ENCODE results near the gene SORCS1. TPM values are rescaled to one million over a fixed set of nuclear protein-coding genes. Genes with fewer than 3 reads are reported as not detected.

SORCS1 gene
- total RNA-seq, 2 experiments from 2014 or later, result not detected

- DNase-seq, result no peak
- no peak for ATAC-seq (ENCODE audit: poor library complexity)
- intact Hi-C loops (cut with DNase I, micrococcal nuclease), result no loop called here
- ChIA-PET CTCF (no interaction called here), POLR2A (no interaction called here)
- no peak overlapping the region for H3K27ac Mint-ChIP-seq
- H3K4me1 ChIP-seq (ENCODE audit: insufficient read depth, low read length), result no peaks in the 10 kb centered on the region
- H3K4me3 ChIP-seq (ENCODE audit: low read length), result no peak overlapping the region
- no peaks in the 10 kb centered on the region for H3K36me3 Mint-ChIP-seq (ENCODE audit: low read depth)
- H3K9me3 Mint-ChIP-seq, result no peaks in the 10 kb centered on the region
- no peak overlapping the region for H3K27ac ChIP-seq (ENCODE audit: low read depth in 1 of 2, low read length in 2 of 2)
- H3K27me3 ChIP-seq (ENCODE audit: control insufficient read depth in 1 of 2, insufficient read depth in 2 of 2, low read length in 2 of 2), result no peaks in the 10 kb centered on the region
- H3K27me3 Mint-ChIP-seq, result no peaks in the 10 kb centered on the region
- TF ChIP-seq, protein P1, sequence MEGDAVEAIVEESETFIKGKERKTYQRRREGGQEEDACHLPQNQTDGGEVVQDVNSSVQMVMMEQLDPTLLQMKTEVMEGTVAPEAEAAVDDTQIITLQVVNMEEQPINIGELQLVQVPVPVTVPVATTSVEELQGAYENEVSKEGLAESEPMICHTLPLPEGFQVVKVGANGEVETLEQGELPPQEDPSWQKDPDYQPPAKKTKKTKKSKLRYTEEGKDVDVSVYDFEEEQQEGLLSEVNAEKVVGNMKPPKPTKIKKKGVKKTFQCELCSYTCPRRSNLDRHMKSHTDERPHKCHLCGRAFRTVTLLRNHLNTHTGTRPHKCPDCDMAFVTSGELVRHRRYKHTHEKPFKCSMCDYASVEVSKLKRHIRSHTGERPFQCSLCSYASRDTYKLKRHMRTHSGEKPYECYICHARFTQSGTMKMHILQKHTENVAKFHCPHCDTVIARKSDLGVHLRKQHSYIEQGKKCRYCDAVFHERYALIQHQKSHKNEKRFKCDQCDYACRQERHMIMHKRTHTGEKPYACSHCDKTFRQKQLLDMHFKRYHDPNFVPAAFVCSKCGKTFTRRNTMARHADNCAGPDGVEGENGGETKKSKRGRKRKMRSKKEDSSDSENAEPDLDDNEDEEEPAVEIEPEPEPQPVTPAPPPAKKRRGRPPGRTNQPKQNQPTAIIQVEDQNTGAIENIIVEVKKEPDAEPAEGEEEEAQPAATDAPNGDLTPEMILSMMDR (IDR thresholded peaks at IDR 0.05), result no peak
- H3K9me3 ChIP-seq (ENCODE audit: control insufficient read depth in 1 of 2, insufficient read depth in 1 of 2, low read length in 2 of 2), result no peaks in the 10 kb centered on the region
- no peaks in the 10 kb centered on the region for H3K36me3 ChIP-seq (ENCODE audit: insufficient read depth, low read length)
- no peak overlapping the region for H3K4me3 Mint-ChIP-seq
- no peaks in the 10 kb centered on the region for H3K4me1 Mint-ChIP-seq (ENCODE audit: low read depth)
These were observed 594.2 kb downstream of the SORCS1 start for GRCh38 chr10:106570268-106570667.

DNA sequence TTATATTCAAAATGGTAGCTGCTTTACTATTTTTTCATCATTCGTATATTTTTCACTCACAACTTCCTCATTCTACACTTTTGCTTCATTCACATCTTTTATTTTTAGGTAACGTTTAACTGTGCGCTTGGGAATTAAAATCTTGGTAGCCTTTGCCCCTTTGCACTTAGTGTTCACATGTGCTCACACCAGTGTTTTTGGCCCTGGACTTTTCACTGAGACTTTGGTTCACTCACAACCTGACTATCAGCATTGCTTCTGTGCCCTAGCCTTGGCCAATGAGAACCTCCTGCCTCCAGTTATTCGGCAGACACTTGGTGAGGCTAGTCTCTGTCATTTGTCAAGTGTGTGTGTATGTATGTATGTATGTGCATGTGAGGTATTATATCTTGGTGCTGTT is 596.9 kb downstream of the SORCS1 start:
- H3K9me3 ChIP-seq (ENCODE audit: control insufficient read depth in 1 of 2, insufficient read depth in 1 of 2, low read length in 2 of 2), result no peaks in the 10 kb centered on the region
- Mint-ChIP-seq H3K36me3 (ENCODE audit: low read depth) (no peaks in the 10 kb centered on the region), H3K27ac (no peak overlapping the region), H3K27me3 (no peaks in the 10 kb centered on the region), H3K4me1 (ENCODE audit: low read depth) (no peaks in the 10 kb centered on the region), H3K4me3 (no peak overlapping the region), H3K9me3 (no peaks in the 10 kb centered on the region)
- no peak overlapping the region for H3K4me3 ChIP-seq (ENCODE audit: low read length)
- intact Hi-C loops (cut with DNase I, micrococcal nuclease), result no loop called here
- CTCF ChIA-PET, result no interaction called here
- no peak overlapping the region for H3K27ac ChIP-seq (ENCODE audit: low read depth in 1 of 2, low read length in 2 of 2)
- DNase-seq, result no peak
- no peak for ATAC-seq (ENCODE audit: poor library complexity)
- TF ChIP-seq, protein P1 (IDR thresholded peaks at IDR 0.05), result no peak
- no peaks in the 10 kb centered on the region for H3K36me3 ChIP-seq (ENCODE audit: insufficient read depth, low read length)
- H3K4me1 ChIP-seq (ENCODE audit: insufficient read depth, low read length), result no peaks in the 10 kb centered on the region
- no peaks in the 10 kb centered on the region for H3K27me3 ChIP-seq (ENCODE audit: control insufficient read depth in 1 of 2, insufficient read depth in 2 of 2, low read length in 2 of 2)
- POLR2A ChIA-PET, result no interaction called here

DNA sequence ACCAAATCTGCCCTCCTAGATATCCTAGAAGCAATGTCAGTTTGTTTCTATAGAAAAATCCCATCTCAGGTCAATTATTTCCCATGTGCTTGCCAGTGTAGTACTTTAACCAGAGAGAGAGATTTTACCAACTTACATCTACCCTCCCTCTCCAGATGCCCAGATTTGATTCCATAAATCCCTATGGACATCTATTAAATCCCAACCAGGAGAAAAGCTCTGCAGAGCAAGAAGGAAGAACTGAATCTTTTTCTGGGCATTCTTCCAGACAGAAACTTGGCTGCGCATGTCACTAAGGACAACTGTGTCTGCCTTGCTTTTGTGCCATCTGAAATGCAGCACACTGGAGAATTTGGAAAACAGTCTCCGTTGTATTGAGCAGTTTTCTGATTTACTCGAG is 597.6 kb downstream of the SORCS1 start:
- H3K4me3 Mint-ChIP-seq, result no peak overlapping the region
- no peaks in the 10 kb centered on the region for H3K4me1 ChIP-seq (ENCODE audit: insufficient read depth, low read length)
- no peaks in the 10 kb centered on the region for H3K27me3 ChIP-seq (ENCODE audit: control insufficient read depth in 1 of 2, insufficient read depth in 2 of 2, low read length in 2 of 2)
- no peaks in the 10 kb centered on the region for H3K36me3 ChIP-seq (ENCODE audit: insufficient read depth, low read length)
- no peak for DNase-seq
- no peaks in the 10 kb centered on the region for H3K9me3 ChIP-seq (ENCODE audit: control insufficient read depth in 1 of 2, insufficient read depth in 1 of 2, low read length in 2 of 2)
- H3K27me3 Mint-ChIP-seq, result no peaks in the 10 kb centered on the region
- ChIA-PET CTCF (no interaction called here), POLR2A (no interaction called here)
- no peak overlapping the region for H3K27ac ChIP-seq (ENCODE audit: low read depth in 1 of 2, low read length in 2 of 2)
- TF ChIP-seq, protein P1 (IDR thresholded peaks at IDR 0.05), result no peak
- H3K4me1 Mint-ChIP-seq (ENCODE audit: low read depth), result no peaks in the 10 kb centered on the region
- no peak overlapping the region for H3K4me3 ChIP-seq (ENCODE audit: low read length)
- no peaks in the 10 kb centered on the region for H3K9me3 Mint-ChIP-seq
- ATAC-seq (ENCODE audit: poor library complexity), result no peak
- no peaks in the 10 kb centered on the region for H3K36me3 Mint-ChIP-seq (ENCODE audit: low read depth)
- intact Hi-C loops (cut with DNase I, micrococcal nuclease), result no loop called here
- H3K27ac Mint-ChIP-seq, result no peak overlapping the region

Measured in CD4-positive, alpha-beta T cell (primary cell).